NOMO-1 treated with DMSO at 0.1 percent for 48 hours (cell line): ENCODE measurements around the gene FOXO1.

Source experiments
- DNase-seq: peaks from one replicate; lab custom pipeline; 2025; ENCODE audit not compliant: unreplicated experiment; lab: John Stamatoyannopoulos, UW

FOXO1 gene

DNA sequence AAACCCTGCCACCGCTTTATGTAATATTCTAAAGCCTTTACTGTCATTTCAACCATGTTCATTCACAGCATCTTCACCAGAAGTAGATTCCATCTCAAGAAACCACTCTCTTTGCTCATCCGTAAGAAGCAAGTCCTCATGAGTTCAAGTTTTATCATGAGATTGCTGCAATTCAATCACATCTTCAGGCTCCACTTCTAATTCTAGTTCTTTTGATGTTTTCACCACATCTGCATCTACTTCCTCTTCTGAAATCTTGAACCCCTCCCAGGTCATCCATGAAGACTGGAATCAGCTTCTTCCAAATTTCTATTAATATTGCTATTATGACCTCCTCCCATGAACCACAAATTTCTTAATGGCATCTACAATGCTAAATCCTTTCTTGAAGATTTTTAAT lies 83.9 kb downstream of the FOXO1 start:
- no peak for DNase-seq

DNA sequence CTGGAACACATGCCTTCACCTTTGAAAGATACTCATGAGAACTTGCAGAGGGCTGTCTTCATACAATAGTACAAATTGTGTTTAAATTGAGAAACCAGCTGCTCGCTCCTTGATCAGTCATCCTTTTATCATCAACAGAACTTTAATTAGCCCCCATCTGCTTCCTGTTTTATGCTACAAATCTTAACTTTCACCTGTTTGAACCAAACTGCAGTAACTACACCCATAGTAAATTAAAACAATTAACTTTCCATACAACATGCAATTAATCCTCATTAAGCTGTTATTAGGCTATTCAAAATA lies 85.2 kb downstream of the FOXO1 start:
- DNase-seq, result no peak

DNA sequence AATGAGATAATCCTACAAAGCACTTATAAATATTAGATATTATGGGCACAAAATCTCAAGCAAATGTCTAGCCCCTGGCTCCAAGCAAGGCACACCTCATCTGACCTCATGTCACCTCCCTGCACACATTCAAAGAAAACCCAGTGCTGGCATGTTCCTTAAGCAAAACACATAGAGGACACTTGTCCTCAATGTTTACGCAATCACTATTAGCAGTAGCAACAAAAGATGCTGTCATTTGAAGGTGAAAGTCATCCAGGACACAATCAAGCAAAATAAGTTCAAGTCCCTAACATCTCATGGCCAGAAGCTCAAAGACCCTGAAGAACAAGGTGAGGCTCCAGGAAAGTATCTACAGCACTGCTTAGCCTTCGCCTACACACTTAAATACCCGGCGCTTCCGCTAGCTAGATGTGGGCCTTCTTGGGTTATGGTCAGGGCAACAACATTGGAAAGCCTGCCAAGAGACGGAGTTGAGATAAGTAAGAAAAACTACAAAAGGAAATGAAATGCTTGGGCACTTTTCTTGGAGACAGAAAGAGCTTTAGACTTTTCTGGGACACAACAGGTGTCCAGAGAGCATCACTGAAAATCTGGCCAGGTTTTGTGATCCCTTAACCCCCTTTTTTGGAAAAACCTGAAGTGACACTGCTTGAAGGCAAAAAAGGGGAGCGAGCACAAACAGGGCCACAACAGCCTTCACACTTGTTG lies 85.7 kb downstream of the FOXO1 start:
- no peak for DNase-seq

DNA sequence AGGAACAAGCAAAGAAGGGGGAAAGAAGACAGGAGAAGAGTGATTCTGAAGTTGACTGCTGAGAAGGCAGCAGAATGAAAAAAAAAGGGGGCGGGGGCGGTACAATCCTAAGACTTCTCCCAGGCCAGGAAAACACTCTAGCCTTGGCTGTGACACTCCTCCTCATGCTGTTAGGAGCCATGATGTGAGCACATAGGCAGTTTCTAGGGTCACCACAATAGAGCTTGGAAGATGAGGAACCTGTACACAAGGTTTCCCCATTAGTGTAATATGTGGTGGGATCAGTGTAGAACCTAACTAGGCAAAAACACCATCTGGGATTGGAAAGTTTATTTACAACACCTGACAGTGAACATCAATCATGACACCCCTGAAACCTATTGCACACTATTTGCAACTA lies 86.9 kb downstream of the FOXO1 start:
- no peak for DNase-seq

DNA sequence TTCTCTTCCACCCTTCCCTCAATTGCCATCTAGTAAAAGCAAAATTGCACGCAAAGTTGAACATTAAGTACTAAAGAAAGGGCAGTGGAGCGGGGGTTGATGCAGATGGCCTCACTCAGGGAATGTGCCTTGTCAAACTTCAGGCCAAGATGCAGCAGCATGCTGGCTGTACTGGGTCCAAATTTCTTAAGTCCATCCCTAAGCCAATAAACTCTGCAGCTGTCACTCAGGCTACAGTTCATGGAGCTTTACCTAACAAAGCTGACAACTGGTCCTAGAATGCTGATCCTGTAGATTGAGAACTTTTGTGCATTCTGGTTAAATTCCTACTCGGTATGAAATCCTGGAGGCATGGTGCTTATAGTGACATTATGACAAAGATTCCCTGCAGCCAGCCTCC lies 88.4 kb downstream of the FOXO1 start:
- no peak for DNase-seq

DNA sequence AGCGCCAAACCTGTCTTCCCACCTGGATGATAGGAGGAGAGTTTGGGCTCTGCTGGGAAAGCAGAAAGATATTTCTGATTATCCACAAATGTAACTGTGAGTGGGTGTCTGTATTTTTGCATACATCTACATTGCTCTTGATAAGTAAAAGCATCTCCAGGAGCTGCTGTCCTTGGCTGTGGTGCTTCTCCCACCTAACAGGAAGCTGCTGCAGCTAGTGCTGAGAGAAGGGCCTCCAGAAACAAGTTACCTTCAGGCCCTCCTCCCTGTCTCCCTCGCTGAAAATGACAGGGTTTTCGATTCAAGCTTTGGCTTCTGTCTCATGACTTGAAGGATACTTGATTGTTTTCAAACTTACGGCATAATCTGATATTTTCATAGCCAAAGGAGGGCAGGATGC lies 90.1 kb downstream of the FOXO1 start:
- no peak for DNase-seq

DNA sequence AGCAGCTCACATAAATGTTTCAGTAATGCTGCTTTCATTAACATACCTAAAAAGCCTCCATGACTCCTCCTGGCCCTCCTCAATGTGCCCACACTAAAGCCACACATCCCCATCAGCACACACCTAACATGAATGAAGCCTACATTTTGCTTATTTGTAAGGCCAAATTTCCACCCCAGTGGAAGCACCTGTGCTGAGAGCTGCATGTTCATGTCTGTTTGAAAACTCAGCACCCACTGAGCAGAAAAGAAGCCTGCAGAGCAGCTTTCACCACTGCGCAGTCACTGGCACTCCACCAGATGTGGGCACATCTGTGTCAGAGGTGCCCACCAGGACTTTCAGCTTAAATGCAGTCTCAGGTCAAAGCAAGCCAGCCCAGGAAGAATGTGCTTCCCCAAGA lies 93.5 kb downstream of the FOXO1 start:
- DNase-seq, result no peak

DNA sequence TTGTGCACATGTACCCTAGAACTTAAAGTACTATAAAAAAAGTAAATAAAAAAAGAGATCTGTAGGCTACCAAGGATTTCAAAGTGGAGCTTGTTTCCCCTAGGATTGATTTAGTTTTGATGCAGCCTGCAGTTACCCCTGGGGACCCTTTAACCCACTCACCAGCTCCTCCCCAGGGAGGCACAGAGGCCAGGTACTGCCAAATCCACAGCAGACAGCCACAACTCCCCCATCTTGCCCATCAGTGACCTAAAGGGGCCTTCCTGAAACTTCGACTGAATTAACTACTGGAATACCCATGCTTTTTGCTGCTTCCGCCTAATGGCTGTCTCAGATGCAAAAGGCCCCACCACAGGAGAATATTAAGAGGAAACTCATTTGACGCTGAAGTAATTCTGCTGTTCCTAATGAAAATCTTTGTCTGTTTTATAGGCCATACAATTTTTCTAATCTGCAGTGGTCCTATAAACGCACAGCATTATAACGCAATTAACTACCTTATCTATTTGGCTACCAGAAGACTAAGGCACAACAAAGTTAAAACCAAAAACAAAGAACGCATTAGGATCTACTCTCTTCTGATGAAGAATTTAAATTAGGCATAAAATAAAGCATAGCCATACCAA lies 95.0 kb downstream of the FOXO1 start:
- DNase-seq, result no peak

DNA sequence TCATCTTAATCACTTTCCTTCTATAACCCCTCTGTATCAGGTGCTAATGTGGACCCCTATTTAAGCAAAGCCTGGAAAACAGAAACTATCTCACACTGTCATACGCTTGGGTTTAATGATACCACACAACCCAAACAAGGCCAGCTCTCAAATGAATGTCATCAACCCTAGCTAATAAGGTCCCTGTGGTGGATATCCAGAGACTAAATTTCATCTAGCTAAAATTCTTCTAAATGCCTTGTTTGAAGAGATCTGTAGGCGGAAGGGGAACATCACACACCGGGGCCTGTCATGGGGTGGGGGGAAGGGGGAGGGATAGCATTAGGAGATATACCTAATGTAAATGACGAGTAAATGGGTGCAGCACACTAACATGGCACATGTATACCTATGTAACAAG lies 95.5 kb downstream of the FOXO1 start:
- no peak for DNase-seq

DNA sequence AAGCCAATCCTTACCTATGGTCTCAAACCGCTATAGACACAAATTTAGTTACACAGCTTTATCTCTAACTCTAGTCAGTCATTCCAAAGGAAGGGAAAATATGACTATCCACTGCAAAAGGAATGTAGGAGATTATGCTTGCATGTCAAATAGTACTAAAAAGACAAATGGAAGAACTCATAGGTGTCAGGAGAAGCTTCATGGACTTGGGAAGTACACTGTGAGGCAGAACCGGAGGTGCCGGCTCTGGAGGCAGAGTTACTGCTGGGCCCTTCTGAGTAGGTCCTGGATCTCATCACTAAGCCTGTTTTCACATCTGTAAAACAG lies 97.5 kb downstream of the FOXO1 start:
- DNase-seq, result no peak

DNA sequence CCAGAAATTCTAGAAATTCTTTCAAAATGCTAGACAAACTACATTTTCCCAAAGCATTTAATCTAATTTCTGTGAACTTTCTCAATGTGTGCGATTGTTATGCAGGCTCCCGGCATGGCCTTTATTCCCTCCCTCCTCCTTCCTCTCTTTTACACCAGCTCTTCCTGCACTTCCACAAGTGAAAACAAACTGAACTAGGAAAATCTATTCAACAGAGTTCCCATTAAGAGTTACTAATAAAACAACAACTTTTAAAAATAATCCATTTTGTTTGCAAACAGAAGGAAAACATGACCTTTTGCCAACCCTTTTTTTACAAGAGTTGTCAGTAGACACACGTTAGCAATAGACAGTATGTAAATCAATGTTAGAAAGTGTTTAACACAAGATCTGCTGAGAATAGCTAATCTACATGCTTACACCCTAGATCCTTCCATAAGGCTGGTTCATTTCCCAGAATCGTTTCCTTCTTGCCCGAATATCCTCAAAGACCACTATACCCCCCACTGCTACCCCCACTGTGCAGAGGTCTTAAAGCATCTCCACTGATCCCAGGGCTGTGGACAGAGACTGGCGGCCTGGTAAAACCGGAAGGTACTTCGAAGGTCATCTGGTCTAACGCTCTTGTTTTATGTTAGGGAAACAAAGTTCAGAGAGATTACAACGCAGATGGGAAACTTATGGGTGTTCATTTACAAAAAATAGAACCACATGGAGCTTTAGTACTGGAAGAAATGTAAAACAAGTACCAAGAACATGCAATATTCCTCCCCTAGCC lies 98.0 kb downstream of the FOXO1 start:
- DNase-seq, result no peak

DNA sequence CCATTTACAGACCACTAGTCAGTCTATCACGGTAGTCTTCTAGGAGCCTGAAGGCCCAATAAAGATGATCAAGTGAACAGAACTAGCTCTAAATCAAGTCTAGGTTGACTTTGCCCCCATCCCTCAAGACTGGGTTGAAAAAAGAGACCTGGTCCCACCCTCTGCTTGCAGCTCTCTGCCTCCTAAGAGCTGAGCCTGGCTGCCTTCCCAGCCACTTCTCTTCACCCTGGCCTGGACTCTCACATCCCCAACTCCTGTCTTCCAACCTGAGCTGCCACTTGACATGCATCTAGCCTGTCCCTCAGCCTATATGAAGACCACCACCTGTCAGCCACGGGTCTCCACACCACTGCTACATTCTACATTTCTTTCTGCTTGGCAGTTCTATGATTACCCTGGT lies 99.6 kb downstream of the FOXO1 start:
- no peak for DNase-seq

DNA sequence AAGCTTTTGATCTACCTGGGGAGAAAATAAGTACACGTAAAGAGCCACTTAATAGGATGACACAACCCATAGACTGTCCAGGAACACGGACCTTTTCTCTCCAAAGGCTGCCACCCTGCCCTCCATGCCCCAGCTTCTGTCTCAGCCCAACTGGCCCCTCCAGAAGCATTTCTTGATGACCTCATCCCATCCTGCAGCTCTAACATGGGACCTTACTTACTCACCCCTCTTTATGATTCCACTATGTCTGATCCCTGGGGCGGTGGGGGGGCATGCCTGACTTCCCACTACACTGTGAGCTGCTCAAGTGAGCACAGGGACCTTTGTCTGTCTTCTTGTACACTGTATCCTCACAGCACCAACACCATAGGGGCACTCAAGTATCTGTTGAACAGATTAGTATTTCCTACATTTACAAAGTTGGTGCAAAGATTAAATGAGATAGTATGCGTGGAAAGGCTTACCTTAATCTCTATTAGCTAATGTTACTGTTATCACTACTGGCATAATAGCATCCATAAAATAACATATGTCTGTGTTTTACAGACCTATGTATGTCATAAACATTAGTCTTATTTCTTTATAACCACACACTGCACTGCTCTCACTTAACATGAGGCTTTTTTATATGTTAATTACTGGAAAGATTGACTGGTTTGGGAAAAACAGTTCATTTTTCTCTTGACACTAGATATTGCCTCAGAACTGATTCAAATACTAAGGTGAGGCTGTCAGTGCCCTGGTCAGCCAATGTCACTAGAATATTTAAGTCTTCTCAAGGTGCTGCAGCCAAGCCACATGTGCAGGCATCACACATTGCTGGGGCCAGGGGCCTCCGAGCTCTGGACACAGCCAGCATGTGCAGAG lies 100.9 kb downstream of the FOXO1 start:
- DNase-seq, result no peak

DNA sequence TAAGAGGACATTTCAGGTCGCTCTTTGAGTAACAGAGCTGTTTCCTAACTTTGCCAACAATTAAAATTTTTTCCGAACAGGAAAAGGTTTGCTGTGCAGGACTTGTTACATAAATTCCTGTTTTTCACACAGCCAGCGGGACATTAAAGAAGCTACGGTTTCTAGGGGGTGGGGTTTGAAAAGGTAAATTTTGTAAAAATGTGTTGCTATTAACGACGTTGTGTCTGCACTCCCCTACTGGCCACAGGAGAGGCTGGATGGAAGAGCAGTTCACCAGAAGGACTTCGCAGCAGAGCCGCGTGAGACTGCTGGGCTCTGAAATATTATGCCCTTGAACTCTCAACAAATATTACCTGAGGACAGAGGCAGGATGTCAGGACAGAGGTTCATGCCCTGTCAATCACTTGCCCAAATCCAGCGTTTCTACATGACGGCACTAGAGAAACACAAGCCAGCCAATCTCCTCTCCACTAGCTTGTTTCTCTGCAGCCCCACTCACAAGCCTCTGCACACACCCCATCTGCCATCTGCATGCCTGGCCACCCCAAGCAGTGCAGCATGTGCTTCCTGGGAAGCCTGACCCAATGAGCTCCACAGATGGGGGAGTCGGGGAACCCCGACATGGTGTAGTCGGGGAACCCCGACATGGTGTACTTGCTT lies 102.0 kb downstream of the FOXO1 start:
- DNase-seq, result peak; percentile 19

DNA sequence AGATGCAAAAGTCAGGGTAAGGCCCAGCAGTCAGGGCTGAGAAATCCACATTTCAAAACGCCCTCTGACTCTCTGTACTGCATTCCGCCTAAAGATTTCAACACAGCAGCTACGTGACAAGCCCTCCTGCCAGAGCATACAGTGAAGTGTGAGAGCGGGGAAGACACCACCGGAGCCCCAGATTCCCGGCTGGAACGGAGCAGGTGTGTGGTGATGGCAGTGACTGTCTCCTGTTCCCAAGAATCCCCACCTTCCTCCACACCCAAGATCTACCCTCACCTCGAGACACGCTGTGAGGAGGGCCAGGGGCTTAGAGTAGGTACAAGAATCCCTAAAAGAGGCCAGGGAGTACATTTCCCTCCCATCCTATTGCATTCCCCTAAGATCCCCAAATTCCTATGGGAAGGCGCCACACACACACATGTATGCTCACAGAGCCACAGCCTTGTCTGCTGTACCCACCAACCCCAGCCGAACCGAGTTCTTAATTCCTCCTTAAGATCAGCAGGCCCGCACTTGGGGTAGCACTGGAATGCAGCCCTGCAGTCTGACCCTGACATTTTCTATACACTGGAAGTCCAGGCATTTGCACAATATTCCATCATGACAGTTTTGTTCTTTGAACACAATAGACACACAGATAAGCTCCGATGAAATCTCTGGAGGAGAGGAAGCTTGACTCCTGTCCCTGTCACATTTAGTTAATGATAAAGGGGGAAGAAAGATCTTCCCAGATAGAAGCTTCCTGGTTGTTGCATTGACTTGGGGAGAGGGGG lies 102.9 kb downstream of the FOXO1 start:
- peak; percentile 20 for DNase-seq

DNA sequence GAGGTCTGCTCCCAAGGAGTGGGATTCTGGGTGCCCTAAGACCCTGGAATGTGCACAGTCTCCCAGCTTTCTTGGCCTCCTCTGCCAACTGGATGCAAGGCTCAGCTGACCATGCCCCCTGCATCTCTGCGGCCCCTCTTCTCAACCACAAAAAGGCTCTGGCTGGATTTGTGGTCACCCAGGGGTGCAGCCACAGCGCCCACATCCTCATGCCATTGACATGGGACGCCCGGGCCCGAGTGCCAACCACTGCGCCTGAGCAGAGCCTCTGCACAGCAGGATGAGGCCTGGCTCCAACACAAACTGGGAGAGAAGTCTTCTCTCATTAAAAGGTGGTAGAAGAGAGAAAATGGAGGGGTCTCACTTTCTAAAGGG lies 103.5 kb downstream of the FOXO1 start:
- no peak for DNase-seq

DNA sequence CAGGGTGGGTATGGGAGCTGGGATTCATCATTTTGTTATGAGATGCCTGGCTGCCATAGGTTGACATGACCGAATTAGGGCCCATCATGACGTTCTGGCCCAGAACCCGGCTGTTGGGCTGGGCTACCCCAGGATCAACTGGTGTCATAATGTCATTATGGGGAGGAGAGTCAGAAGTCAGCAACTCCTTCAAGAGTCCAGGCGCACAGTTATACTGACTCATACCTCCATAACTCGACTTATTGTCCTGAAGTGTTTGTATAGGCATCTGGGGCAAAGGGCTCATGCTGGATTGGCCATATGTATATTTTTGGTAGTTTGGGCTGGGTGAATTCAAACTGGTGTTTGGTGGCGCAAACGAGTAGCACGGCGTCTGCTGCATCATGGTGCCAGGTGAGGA lies 106.5 kb downstream of the FOXO1 start:
- no peak for DNase-seq

DNA sequence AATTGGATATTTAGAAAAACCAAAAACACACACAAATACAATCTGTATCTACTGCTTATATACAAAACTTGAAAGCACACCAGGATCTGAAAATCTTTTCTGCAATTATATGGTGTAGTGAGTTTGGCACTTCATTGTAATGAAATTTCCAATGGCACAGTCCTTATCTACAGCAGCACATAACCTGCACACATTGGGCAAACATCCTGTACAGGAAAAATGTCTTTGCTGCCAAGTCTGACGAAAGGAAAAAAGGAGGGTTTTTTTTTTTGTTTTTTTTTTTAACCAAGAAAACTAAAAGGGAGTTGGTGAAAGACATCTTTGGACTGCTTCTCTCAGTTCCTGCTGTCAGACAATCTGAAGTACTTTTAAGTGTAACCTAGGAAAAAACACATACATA lies 107.8 kb downstream of the FOXO1 start:
- no peak for DNase-seq

DNA sequence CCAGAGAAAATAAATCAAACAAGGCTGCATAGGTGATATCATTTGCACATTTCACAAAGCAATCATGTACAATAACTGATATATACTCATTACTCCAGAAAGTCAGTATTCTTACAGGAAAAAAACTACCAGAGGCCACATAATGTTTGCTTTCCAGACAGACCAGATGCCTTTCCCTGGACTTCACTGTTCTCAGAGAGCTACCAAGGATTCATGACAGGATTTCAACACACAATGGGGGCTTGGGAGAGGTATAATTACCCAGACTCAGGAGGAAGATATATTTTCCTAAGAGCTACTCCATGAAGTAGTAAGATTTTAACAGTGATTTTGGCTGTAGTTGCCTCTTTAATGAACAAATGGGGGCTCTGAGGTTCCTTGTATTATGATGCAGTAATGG lies 110.0 kb downstream of the FOXO1 start:
- DNase-seq, result no peak

DNA sequence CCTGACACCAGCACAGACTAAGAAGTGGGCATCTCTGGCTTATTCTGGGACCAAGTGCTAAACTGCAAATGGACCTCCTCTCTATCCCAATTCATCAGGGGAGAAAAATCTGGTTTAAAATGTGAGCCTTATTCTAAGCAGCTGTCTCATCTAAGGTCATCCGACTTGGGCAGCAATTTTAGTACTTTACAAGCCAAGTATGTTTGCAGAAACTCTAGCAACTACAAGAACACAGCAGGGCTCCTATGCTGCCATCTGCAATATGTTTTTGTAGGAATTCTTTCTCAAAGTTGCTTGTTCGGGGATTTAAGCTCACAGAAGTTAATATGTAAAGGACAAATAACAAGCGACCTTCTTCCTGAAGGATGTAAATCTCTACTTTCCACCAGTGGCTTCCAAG lies 113.1 kb downstream of the FOXO1 start:
- no peak for DNase-seq

DNA sequence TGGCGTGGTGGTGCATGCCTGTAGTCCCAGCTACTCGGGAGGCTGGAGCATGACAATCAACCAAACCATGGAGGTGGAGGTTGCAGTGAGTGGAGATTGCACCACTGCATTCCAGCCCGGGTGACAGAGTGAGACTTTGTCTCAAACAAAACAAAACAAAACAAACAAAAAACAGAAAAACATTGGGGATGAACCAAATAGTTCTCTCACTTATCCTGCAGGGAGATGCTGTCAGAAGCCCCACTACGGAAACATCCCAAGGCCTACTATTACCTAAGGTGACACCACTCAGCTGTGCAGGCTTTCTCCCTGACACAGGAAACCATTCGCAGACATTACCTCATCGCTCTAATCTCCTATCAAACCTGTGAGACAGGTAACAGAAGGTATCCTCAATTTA lies 113.5 kb downstream of the FOXO1 start:
- DNase-seq, result no peak
